Gastroesophageal sphincter (tissue), 3 donors: ENCODE data around the gene METRN.

ENCODE experiments used
- EP300 ChIP-seq: sonication (generic); formaldehyde crosslinking; IDR thresholded peaks from one replicate; pipeline ENCODE4 v1.6.1; 2017; ENCODE audit warnings: antibody characterized with exemption, mild to moderate bottlenecking
- POLR2A ChIP-seq, 2 donors: fragments of 450-650 bp; IDR thresholded peaks; one replicate each; pipeline ENCODE4 v1.6.1; 2017; ENCODE audit warnings: antibody characterized with exemption in 2 of 2, mild to moderate bottlenecking in 2 of 2, moderate library complexity in 1 of 2
- POLR2AphosphoS5 ChIP-seq: sonication (generic); formaldehyde crosslinking; IDR thresholded peaks from one replicate; pipeline ENCODE4 v1.6.1; 2017; ENCODE audit warnings: antibody characterized with exemption
- TF ChIP-seq, protein P1 (sequence below), 4 experiments: fragments of 200-600 bp in 2 of 4; fragments of 450-650 bp in 2 of 4; sonication (generic) in 1 of 4; IDR thresholded peaks; one replicate each; pipeline ENCODE4 v1.5.1; 2017 to 2019; ENCODE audit warnings: antibody characterized with exemption in 4 of 4, mild to moderate bottlenecking in 2 of 4, moderate library complexity in 2 of 4

DNA sequence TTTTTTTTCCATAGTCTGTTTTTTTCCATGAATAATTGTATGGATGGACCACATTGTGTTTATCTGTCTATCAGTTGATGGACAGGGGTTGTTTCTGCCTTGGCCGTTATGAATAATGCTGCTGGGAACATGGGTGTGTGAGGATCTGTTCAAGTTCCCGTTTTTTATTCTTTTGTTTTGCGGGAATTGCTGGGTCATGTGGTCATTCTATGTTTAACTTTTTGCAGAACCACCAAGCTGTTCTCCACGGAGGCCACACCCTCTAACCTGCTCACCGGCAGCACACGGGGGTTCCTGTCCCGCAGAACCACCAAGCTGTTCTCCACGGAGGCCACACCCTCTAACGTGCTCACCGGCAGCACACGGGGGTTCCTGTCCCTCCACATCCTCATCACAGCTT is 39.7 kb downstream of the METRN start:
- TF ChIP-seq, protein P1, sequence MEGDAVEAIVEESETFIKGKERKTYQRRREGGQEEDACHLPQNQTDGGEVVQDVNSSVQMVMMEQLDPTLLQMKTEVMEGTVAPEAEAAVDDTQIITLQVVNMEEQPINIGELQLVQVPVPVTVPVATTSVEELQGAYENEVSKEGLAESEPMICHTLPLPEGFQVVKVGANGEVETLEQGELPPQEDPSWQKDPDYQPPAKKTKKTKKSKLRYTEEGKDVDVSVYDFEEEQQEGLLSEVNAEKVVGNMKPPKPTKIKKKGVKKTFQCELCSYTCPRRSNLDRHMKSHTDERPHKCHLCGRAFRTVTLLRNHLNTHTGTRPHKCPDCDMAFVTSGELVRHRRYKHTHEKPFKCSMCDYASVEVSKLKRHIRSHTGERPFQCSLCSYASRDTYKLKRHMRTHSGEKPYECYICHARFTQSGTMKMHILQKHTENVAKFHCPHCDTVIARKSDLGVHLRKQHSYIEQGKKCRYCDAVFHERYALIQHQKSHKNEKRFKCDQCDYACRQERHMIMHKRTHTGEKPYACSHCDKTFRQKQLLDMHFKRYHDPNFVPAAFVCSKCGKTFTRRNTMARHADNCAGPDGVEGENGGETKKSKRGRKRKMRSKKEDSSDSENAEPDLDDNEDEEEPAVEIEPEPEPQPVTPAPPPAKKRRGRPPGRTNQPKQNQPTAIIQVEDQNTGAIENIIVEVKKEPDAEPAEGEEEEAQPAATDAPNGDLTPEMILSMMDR (IDR thresholded peaks at IDR 0.05) = no peak
- no peak for TF ChIP-seq POLR2A (IDR thresholded peaks at IDR 0.05)
- no peak for TF ChIP-seq EP300
- no peak for TF ChIP-seq POLR2AphosphoS5
